ENCODE measurements around the gene SMYD3.
"Not testable (repeated sequence)": the region's sequence is repeated elsewhere in the genome, so short reads cannot be mapped to it uniquely, and the experiment has no call there.

SMYD3 gene

DNA sequence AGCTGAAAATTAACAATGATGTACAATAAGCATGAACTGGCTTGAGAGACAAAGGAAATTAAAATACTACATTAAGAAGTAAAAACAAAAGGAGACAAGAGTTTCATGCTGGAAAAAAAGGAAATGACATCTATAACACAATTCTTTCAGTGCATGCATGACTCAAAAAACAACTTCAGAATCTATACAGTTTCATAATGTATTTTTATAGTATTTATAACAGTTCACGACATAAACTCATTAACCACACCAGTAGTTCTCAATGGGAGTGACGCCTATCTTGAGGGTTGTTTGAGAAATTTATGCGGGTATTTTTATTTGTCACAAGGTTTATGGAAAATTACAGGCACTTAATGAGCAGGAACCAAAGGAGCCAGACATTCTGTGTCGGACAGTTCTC is 168.5 kb downstream of the SMYD3 start:
- no peak for DNase-seq

DNA sequence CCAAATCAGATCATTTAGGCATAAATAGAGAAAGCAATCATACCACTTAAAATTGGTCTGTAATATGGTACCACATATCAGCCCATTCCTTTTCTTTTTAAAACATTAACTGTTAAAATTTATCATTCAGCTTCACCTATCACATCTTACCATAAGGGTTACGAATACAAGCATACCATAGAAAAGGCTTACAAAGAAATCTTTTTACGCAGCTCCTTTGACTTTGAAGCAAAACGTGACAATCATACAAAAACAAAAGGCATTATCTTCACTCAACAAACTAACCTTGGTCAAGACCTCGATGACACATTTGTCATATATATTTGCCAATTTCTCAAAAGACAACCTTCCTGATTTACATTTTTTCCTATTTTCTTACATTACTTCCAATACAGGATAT is 169.0 kb downstream of the SMYD3 start:
- DNase-seq: no peak

DNA sequence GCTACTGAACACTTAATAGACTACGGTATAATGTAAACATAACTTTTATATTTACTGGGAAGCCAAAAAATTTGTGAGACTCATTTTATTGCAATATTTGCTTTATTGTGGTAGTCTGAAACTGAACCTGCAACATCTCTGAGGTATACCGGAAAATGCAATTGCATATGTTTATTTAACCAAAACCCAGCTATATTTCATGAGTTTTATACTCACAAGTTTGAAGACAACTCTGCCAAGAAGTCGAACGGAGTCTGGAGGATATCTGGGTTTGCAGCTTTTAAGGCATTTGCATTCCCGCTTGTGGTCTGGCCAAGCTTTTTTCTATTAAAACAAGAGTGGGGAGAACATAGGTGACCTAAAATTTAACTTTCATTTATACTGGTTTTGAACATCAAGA is 171.9 kb downstream of the SMYD3 start:
- DNase-seq: no peak

- no peak for DNase-seq
Measured at GRCh38 chr1:246333855-246334254, 173.2 kb downstream of the SMYD3 start.

DNA sequence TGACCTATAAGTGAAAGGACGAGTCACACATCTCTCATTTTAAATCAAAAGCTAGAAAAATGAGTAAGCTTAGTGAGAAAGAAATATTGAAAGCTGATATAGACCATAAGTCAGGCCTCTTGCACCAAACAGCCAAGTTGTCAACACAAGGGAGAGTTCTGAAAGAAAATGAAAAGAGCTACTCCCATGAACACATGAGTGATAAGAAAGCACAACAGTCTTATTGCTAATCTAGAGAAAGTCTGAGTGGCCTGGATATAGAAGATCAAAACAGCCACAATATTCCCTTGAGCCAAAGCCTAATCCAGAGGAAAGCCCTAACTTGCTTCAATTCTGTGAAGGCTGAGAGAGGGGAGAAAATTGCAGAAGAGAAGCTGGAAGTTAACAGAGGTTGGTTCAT is 175.0 kb downstream of the SMYD3 start:
- DNase-seq: no peak

DNA sequence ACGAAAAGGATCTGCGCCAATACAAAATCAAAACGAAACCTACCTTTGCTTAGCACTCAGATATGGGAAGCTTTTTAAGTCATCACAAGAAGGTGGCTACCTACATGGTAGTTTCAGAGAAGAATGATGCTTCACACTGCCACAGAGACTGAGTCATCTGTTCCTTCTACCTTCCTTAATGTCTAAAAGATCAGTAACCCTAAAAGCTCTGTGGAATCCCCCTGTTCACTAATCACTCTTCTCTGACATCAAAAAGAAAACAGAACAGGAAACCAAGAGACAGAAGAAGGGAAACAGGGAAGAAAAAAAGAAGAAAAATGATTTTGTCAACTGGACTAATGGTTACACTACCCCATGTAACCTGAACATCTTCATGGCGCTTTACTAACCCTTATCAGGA is 177.2 kb downstream of the SMYD3 start:
- DNase-seq: no peak

DNA sequence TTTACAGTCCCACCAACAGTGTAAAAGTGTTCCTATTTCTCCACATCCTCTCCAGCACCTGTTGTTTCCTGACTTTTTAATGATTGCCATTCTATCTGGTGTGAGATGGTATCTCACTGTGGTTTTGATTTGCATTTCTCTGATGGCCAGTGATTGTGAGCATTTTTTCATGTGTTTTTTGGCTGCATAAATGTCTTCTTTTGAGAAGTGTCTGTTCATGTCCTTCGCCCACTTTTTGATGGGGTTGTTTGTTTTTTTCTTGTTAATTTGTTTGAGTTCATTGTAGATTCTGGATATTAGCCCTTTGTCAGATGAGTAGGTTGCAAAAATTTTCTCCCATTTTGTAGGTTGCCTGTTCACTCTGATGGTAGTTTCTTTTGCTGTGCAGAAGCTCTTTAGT is 177.8 kb downstream of the SMYD3 start:
- not testable (repeated sequence) for DNase-seq

DNA sequence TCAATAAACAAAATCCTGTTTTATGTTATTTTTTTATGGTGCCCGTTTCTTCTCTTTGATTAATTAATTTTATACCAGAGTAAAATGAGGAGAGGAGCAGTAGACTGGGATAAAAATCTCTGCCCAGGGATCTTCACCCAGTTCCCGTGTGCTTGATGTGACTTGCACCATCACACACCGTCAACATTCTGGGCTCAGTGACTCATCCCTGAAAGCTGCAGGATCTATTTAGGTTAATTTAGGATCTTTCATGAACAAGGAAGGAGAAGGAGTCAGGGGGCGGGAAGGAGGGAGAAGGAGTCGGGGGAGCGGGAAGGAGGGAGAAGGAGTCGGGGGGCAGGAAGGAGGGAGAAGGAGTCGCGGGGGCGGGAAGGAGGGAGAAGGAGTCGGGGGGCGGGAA is 182.4 kb downstream of the SMYD3 start:
- DNase-seq: no peak

GRCh38 chr1:246324033-246324432 is 183.0 kb downstream of the SMYD3 start:
- DNase-seq: not testable (repeated sequence)

GRCh38 chr1:246320286-246320685 is 186.8 kb downstream of the SMYD3 start:
- DNase-seq: no peak

- no peak for DNase-seq
Measured at GRCh38 chr1:246319083-246319714, 187.9 kb downstream of the SMYD3 start.

DNA sequence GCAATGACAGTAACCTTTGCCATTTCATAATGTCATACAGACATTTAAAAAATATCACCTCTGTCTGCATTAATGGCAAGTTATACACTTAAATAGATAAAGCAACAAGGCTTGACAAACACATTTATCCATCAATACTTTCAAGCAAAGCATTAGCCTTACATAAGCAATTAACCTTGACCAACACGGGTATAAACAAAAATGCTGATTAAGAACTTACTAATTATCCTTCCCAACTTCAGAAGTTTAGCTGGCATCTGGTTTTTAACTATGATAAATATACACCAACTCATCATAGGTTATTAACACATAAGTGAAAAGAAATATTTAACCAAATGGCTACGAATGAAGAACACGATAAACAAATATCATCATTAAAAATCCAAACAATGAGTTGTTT is 188.5 kb downstream of the SMYD3 start:
- no peak for DNase-seq

DNA sequence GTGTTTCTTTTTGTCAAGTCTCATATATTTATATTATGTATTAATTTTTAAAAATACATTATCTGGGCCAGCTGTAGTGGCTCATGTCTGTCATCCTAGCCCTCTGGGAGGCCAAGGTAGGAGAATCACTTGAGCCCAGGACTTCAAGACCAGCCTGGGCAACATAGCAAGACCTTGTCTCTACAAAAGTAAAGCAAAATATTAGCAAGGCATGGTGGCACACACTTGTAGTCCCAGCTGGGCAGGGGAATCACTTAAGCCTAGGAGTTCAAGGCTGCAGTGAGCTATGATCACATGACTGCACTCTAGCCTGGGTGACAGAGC is 189.1 kb downstream of the SMYD3 start:
- DNase-seq: no peak

GRCh38 chr1:246317332-246318035 is 189.6 kb downstream of the SMYD3 start:
- DNase-seq: no peak

GRCh38 chr1:246311461-246311860 is 195.6 kb downstream of the SMYD3 start:
- no peak for DNase-seq

- DNase-seq: no peak
Measured at GRCh38 chr1:246309247-246309884, 197.7 kb downstream of the SMYD3 start.

GRCh38 chr1:246308533-246309075 is 198.5 kb downstream of the SMYD3 start:
- DNase-seq: peak; percentile 22

DNA sequence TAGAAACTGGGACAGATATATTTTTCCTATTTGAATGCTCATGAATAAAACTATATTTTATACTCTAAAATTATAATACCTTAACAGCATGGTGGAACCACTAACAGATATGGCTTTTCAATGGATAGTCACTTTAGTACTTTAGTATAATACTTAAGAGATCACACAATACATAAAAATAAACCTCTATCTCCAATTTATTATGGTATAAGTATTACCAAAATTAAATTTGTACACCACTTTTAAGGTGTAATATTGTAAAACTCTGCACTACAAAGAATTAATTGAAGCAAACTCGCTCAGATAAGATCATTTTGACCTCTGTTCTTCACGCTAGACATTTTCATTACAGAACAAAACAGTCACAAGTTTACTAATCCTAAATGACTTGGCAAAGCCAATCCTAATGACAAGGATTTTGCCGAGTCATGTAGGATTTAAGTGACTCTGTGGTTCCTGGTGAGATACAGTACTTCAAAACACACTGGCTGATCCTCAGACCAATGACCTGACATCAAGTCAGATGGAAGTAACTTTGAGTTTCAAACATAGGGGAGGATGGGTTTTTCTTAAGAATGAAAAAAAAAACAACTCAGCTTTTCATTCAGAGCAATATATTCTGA is 200.6 kb downstream of the SMYD3 start:
- DNase-seq: no peak

DNA sequence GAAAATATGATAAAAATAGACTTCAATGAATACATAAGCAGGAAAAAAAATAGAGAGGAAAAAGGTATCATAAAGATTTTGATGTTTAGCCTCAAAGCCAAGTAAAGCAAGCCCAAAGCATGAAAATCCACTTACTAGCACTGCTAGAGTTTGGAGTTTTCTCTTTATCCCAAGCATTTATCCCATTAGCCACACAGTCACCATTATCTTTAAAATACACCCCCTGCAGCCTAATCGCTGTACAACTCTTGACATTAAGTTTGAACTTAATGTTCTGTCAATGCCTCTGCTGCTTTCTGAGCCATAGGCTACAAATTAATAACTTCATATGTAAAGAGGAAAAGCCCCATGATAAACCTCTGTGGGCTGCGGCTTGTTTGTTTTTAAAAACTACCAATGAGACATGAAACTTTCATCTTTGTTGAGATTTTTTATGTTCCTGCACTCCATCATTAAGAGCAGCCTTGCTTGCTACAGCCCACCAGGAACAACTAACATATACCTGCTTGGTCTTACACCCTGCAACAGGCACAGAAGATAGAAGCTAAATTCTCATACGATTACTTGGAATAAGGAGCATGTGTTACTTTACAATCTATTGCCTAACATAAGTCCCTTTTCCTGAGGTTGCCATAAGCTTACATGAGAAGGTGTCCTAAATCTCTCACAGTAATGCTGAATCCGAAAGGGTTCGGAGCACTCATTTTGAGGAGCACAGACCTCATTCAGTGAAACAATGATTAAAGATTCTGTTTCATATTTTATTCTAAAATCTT is 202.4 kb downstream of the SMYD3 start:
- no peak for DNase-seq

DNA sequence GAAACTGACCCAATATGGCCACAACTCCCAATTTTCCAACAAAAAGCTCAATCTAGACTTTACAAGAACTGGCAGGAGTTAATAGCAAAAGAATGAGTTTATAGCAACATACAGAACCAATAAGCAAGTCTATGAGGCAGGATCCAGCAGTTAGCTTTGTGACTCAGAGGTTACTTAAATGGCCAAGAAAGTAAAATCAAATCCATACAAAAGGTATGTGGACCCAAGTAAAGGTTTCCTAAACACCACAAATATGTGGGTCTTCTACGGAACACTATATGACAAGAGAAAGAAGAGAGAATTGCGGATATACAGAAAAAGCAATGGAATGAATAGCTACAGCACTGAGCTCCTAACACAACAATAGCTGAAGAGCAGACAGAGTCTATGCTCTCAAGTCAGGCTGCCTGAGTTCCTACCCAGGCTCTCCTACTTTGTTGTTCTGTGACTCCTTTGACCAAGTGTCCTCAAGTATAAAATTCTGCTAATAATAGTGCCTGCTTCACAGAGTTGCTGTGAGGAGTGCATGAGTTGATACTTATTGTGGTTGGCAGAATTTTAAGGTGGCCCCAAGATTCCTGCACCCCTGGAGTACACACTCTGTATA is 204.3 kb downstream of the SMYD3 start:
- DNase-seq: no peak

DNA sequence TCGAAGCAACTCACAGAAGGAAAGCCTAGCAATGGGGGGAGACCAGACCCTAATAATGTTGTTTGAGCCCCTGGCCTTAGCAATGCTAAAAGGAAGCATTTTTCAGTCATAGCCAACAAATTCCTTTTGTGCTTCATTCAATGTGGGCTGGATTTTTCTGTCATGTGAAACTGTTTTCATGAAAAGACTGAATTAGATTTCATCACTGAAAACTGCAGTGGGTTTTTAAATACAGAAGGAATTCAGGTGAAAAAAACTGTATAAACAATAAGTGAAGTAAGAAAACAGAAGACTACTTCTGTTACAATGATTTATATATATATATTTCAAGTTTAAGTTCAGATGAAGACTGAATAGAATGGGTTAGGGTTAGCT is 204.8 kb downstream of the SMYD3 start:
- no peak for DNase-seq

DNA sequence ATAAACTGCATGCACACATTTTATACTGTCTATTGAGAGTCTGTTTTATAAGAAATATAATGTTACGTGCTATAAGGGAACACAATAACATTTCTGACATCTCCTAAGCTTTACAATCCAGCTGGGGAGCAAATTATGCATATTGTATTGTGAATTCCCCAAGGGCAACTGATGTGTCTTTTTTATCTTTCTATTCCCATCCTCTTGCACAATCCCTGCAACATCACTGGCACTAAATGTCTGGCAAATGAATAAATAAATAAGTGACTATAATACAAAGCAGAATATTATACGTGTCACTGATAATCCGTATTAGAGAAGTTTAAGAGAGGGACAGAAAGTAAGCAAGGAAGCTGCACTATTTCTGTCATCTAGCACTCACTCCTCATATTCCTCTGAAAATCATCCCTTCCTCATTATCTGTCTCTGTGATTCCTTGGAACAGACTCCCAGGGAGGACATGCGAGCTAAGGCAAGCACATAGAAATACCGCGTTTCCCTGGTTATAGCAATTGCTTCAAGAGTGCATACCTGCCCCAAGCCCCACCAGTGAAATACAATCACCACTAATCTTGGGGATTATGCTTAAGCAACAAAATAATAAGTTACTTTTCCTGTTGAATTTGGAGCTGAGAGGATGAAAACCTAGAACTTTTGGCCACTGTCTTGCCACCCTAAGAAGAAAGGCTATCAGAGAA is 205.4 kb downstream of the SMYD3 start:
- DNase-seq: no peak

Data from NCI-H2171 (cell line).